HG03460 (cell line): ENCODE results near the gene CYLC2.

Experiments used
- ATAC-seq: cut with Tn5 transposase; IDR thresholded peaks from one replicate; pipeline ENCODE4 v1.9.1; 2021; ENCODE audit not compliant: unreplicated experiment

Gene CYLC2

GRCh38 chr9:102995033-102995432, at the start of gene CYLC2:
Gene CYLC2, plus strand, starts transcription at chr9:102995333. Its CDS starts 48 bp downstream, at chr9:102995381.
- ATAC-seq: no peak

GRCh38 chr9:102950346-102950745, 44.8 kb upstream of the CYLC2 start:
- no peak for ATAC-seq

- no peak for ATAC-seq
These were observed 28.1 kb upstream of the CYLC2 start for GRCh38 chr9:102966999-102967398.

GRCh38 chr9:102967979-102968378, 27.2 kb upstream of the CYLC2 start:
- no peak for ATAC-seq

GRCh38 chr9:102972780-102973179, 22.4 kb upstream of the CYLC2 start:
- ATAC-seq: no peak

GRCh38 chr9:102974530-102974929, 20.6 kb upstream of the CYLC2 start:
- ATAC-seq: no peak

- ATAC-seq: no peak
These were observed 19.9 kb upstream of the CYLC2 start for GRCh38 chr9:102975251-102975650.

GRCh38 chr9:102985162-102985895, 9.8 kb upstream of the CYLC2 start:
- ATAC-seq: no peak

- no peak for ATAC-seq
These were observed 8.7 kb upstream of the CYLC2 start for GRCh38 chr9:102986425-102986824.

- ATAC-seq: no peak
These were observed 8.6 kb downstream of the CYLC2 start for GRCh38 chr9:103003689-103004088.

- no peak for ATAC-seq
These were observed 19.1 kb downstream of the CYLC2 start for GRCh38 chr9:103014242-103014641.

GRCh38 chr9:103025796-103026195, 30.7 kb downstream of the CYLC2 start:
- no peak for ATAC-seq

- no peak for ATAC-seq
These were observed 42.7 kb downstream of the CYLC2 start for GRCh38 chr9:103037508-103038477.

- ATAC-seq: no peak
These were observed 46.8 kb downstream of the CYLC2 start for GRCh38 chr9:103041961-103042360.
